Esophagus (tissue), 2 donors: Measurements from ENCODE around the gene GSTT4. TPM values are rescaled to one million over a fixed set of nuclear protein-coding genes. Genes with fewer than 3 reads are reported as not detected.

ENCODE experiments used
- H3K27ac ChIP-seq, 2 donors: one replicate each; pipeline ENCODE4 v1.5.1; 2013; ENCODE audit warnings: low read depth in 2 of 2, mild to moderate bottlenecking in 2 of 2, inconsistent platforms in 1 of 2, low read length in 1 of 2, moderate library complexity in 1 of 2
- H3K27me3 ChIP-seq, 2 donors: one replicate each; pipeline ENCODE4 v1.6.1; 2013; ENCODE audit warnings: low read length in 2 of 2, control low read depth in 1 of 2, mild to moderate bottlenecking in 1 of 2; ENCODE audit not compliant: insufficient read depth in 2 of 2, control insufficient read depth in 1 of 2
- H3K36me3 ChIP-seq, 2 donors: one replicate each; pipeline ENCODE4 v1.6.1; 2013; ENCODE audit warnings: low read length in 1 of 2; ENCODE audit not compliant: control insufficient read depth in 2 of 2, insufficient read depth in 2 of 2
- H3K4me1 ChIP-seq, 2 donors: one replicate each; pipeline ENCODE4 v1.6.1; 2013; ENCODE audit warnings: low read length in 1 of 2; ENCODE audit not compliant: control insufficient read depth in 2 of 2, insufficient read depth in 2 of 2
- H3K4me3 ChIP-seq, 2 donors: one replicate each; pipeline ENCODE4 v1.5.1; 2013; ENCODE audit warnings: low read length in 2 of 2, mild to moderate bottlenecking in 2 of 2, low read depth in 1 of 2, moderate library complexity in 1 of 2
- H3K9me3 ChIP-seq, 2 donors: one replicate each; pipeline ENCODE4 v1.6.1; 2013; ENCODE audit warnings: mild to moderate bottlenecking in 2 of 2, low read depth in 1 of 2, low read length in 1 of 2, moderate library complexity in 1 of 2; ENCODE audit not compliant: control insufficient read depth in 2 of 2, insufficient read depth in 1 of 2
- WGBS, 2 donors: extraction: QIAGEN DNeasy Blood & Tissue Kit; methylation state at CpG; one replicate each; pipeline ENCODE4 v1.1.7; 2013; 5-methylcytosine and 5-hydroxymethylcytosine counted together
- polyA plus RNA-seq, 2 donors: library from polyadenylated mRNA; stranded (reverse); fragments of 200-250 nt; gene quantifications; one replicate each; pipeline ENCODE4 v1.2.3, GENCODE V29; 2013
- donor health status: healthy with polysubstance abuse.
- donor health status: Bipolar disorder and iron deficiency.

The GSTT4 gene
- polyA plus RNA-seq, 2 donors = not detected

GRCh38 chr22:24009227-24010017, 4.2 kb upstream of the GSTT4 start:
- WGBS, 2 donors = 82 to 85% methylated on average over 7 of the region's 7 CpGs
- H3K9me3 ChIP-seq = no peaks in the 10 kb centered on the region
- H3K27ac ChIP-seq = no peak overlapping the region
- H3K4me1 ChIP-seq = peaks cover 0 to 2% of the 10 kb centered on the region in 2 donors
- H3K4me3 ChIP-seq = no peak overlapping the region
- no peaks in the 10 kb centered on the region for H3K27me3 ChIP-seq
- H3K36me3 ChIP-seq = no peaks in the 10 kb centered on the region

- Histone ChIP-seq H3K36me3 (no peaks in the 10 kb centered on the region), H3K4me3 (no peak overlapping the region), H3K27ac (no peak overlapping the region), H3K9me3 (no peaks in the 10 kb centered on the region), H3K27me3 (no peaks in the 10 kb centered on the region), H3K4me1 (peaks cover 0 to 2% of the 10 kb centered on the region in 2 donors)
- 81 to 88% methylated on average over 6 of the region's 6 CpGs for WGBS, 2 donors
Observed at GRCh38 chr22:24008381-24009226, 3.4 kb upstream of the GSTT4 start.

GRCh38 chr22:24008022-24008283, 2.7 kb upstream of the GSTT4 start:
- Histone ChIP-seq H3K36me3 (no peaks in the 10 kb centered on the region), H3K4me1 (peaks cover 0 to 2% of the 10 kb centered on the region in 2 donors), H3K27ac (no peak overlapping the region), H3K4me3 (no peak overlapping the region), H3K27me3 (no peaks in the 10 kb centered on the region), H3K9me3 (no peaks in the 10 kb centered on the region)
- 86 to 91% methylated on average over 1 of the region's 1 CpG for WGBS, 2 donors

GRCh38 chr22:24007253-24008021, 2.2 kb upstream of the GSTT4 start:
- Histone ChIP-seq H3K27ac (no peak overlapping the region), H3K9me3 (no peaks in the 10 kb centered on the region), H3K27me3 (no peaks in the 10 kb centered on the region), H3K4me1 (peaks cover 0 to 2% of the 10 kb centered on the region in 2 donors), H3K4me3 (no peak overlapping the region), H3K36me3 (no peaks in the 10 kb centered on the region)
- WGBS, 2 donors = 72 to 74% methylated on average over 8 of the region's 8 CpGs

GRCh38 chr22:24006914-24007214, 1.6 kb upstream of the GSTT4 start:
- no peak overlapping the region for H3K4me3 ChIP-seq
- no peaks in the 10 kb centered on the region for H3K4me1 ChIP-seq
- no peaks in the 10 kb centered on the region for H3K36me3 ChIP-seq
- H3K27me3 ChIP-seq = no peaks in the 10 kb centered on the region
- H3K27ac ChIP-seq = no peak overlapping the region
- H3K9me3 ChIP-seq = no peaks in the 10 kb centered on the region
- WGBS, 2 donors = 87 to 88% methylated on average over 6 of the region's 6 CpGs

- no peak overlapping the region for H3K4me3 ChIP-seq
- H3K9me3 ChIP-seq = no peaks in the 10 kb centered on the region
- H3K27ac ChIP-seq = no peak overlapping the region
- no peaks in the 10 kb centered on the region for H3K27me3 ChIP-seq
- no peaks in the 10 kb centered on the region for H3K36me3 ChIP-seq
- H3K4me1 ChIP-seq = no peaks in the 10 kb centered on the region
- 78 to 81% methylated on average over 10 of the region's 10 CpGs for WGBS, 2 donors
Observed at GRCh38 chr22:24006207-24006913, 1.1 kb upstream of the GSTT4 start.

- Histone ChIP-seq H3K4me3 (no peak overlapping the region), H3K9me3 (no peaks in the 10 kb centered on the region)
- WGBS, 2 donors = 75 to 76% methylated on average over 9 of the region's 9 CpGs
Observed at GRCh38 chr22:24003887-24004286, 1.4 kb downstream of the GSTT4 start.

GRCh38 chr22:24002851-24003250, 2.4 kb downstream of the GSTT4 start:
- no peaks in the 10 kb centered on the region for H3K27me3 ChIP-seq
- no peaks in the 10 kb centered on the region for H3K36me3 ChIP-seq
- H3K9me3 ChIP-seq = no peaks in the 10 kb centered on the region
- WGBS, 2 donors = 75 to 78% methylated on average over 5 of the region's 5 CpGs
- H3K4me1 ChIP-seq = no peaks in the 10 kb centered on the region
- H3K27ac ChIP-seq = no peak overlapping the region
- no peak overlapping the region for H3K4me3 ChIP-seq

More at GRCh38 chr22:24003887-24004286, 1.4 kb downstream of the GSTT4 start:
- Histone ChIP-seq H3K27me3 (no peaks in the 10 kb centered on the region), H3K36me3 (no peaks in the 10 kb centered on the region), H3K27ac (no peak overlapping the region), H3K4me1 (no peaks in the 10 kb centered on the region)

- Histone ChIP-seq H3K27ac (no peak overlapping the region), H3K36me3 (no peaks in the 10 kb centered on the region), H3K4me1 (no peaks in the 10 kb centered on the region), H3K9me3 (no peaks in the 10 kb centered on the region), H3K27me3 (no peaks in the 10 kb centered on the region), H3K4me3 (no peak overlapping the region)
- 81 to 83% methylated on average over 10 of the region's 10 CpGs for WGBS, 2 donors
Observed at GRCh38 chr22:24002272-24002671, 3.0 kb downstream of the GSTT4 start.
